Ectodermal cell (in vitro differentiated cells): ENCODE data around the gene ZNF462.

Experiments used
- H3K27ac ChIP-seq: 2 replicates; pipeline ENCODE4 v1.7.0; 2013; ENCODE audit warnings: mild to moderate bottlenecking, low read depth, low read length; ENCODE audit not compliant: insufficient read depth, poor library complexity, severe bottlenecking
- H3K27me3 ChIP-seq: 2 replicates; pipeline ENCODE4 v1.7.0; 2013; ENCODE audit warnings: mild to moderate bottlenecking, low read length; ENCODE audit not compliant: insufficient read depth, control insufficient read depth, poor library complexity, severe bottlenecking
- H3K36me3 ChIP-seq: one replicate; pipeline ENCODE4 v1.7.0; 2013; ENCODE audit warnings: low read length; ENCODE audit not compliant: control insufficient read depth, insufficient read depth
- H3K4me1 ChIP-seq: one replicate; pipeline ENCODE4 v1.7.0; 2013; ENCODE audit warnings: low read length; ENCODE audit not compliant: control insufficient read depth, insufficient read depth
- H3K4me3 ChIP-seq: 2 replicates; pipeline ENCODE4 v1.7.0; 2013; ENCODE audit warnings: low read depth, low read length, control low read depth; ENCODE audit not compliant: insufficient read depth
- H3K9me3 ChIP-seq: 2 replicates; pipeline ENCODE4 v1.7.0; 2013; ENCODE audit warnings: mild to moderate bottlenecking, low read length, moderate library complexity; ENCODE audit not compliant: control insufficient read depth
- WGBS, 2 experiments: methylation state at CpG; one replicate each; pipeline ENCODE4 v1.1.7; 2013; ENCODE audit warnings: missing lambda C conversion rate in 2 of 2; 5-methylcytosine and 5-hydroxymethylcytosine counted together

ZNF462 gene

GRCh38 chr9:107043886-107044285, 180.9 kb downstream of the ZNF462 start:
- 78 to 81% methylated on average over 5 of the region's 5 CpGs for WGBS, 2 experiments
- Histone ChIP-seq H3K27ac (no peak overlapping the region), H3K27me3 (no peaks in the 10 kb centered on the region), H3K36me3 (no peaks in the 10 kb centered on the region), H3K4me3 (no peak overlapping the region), H3K9me3 (no peaks in the 10 kb centered on the region), H3K4me1 (peaks cover 13% of the 10 kb centered on the region)

GRCh38 chr9:107044872-107045271, 181.9 kb downstream of the ZNF462 start:
- no peaks in the 10 kb centered on the region for H3K9me3 ChIP-seq
- H3K36me3 ChIP-seq: no peaks in the 10 kb centered on the region
- peaks cover 9% of the 10 kb centered on the region for H3K4me1 ChIP-seq
- WGBS, 2 experiments: 89 to 95% methylated on average over 4 of the region's 4 CpGs
- no peak overlapping the region for H3K27ac ChIP-seq
- no peaks in the 10 kb centered on the region for H3K27me3 ChIP-seq
- H3K4me3 ChIP-seq: no peak overlapping the region

- 100% methylated on average over 1 of the region's 1 CpG for whole genome bisulfite sequencing, 2 experiments
- H3K27ac ChIP-seq: no peak overlapping the region
- H3K27me3 ChIP-seq: no peaks in the 10 kb centered on the region
- H3K36me3 ChIP-seq: no peaks in the 10 kb centered on the region
- H3K4me1 ChIP-seq: peaks cover 9% of the 10 kb centered on the region
- no peak overlapping the region for H3K4me3 ChIP-seq
- no peaks in the 10 kb centered on the region for H3K9me3 ChIP-seq
These were observed 183.7 kb downstream of the ZNF462 start for GRCh38 chr9:107046692-107047091.

- Histone ChIP-seq H3K4me1 (peaks cover 9% of the 10 kb centered on the region), H3K27me3 (no peaks in the 10 kb centered on the region), H3K36me3 (no peaks in the 10 kb centered on the region), H3K9me3 (no peaks in the 10 kb centered on the region), H3K4me3 (no peak overlapping the region), H3K27ac (no peak overlapping the region)
- WGBS, 2 experiments: 84 to 86% methylated on average over 11 to 13 of the region's 13 CpGs
These were observed 186.3 kb downstream of the ZNF462 start for GRCh38 chr9:107049046-107049802.

DNA sequence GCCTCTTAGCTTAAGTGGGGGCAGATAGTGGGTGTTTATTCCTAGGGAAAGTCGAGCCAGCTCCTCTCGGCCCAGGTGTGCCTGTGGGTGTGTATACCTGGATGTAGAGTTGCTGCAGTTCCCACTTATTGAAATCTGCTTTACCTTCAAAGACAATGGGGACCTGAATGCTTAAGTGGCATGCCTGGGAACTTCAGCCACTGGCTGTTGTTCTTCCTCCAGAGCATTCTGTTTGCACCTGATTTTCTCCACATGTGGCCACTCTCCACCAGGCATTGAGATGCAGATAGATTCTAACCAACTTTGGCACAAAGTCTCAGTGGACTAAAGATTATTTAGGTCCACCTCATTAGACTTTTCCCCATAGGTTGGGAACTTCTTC, 186.8 kb downstream of the ZNF462 start:
- 55 to 62% methylated on average over 2 of the region's 2 CpGs for WGBS, 2 experiments
- no peak overlapping the region for H3K27ac ChIP-seq

GRCh38 chr9:107051392-107051791, 188.4 kb downstream of the ZNF462 start:
- no peaks in the 10 kb centered on the region for H3K27me3 ChIP-seq

More for the DNA sequence above, 186.8 kb downstream of the ZNF462 start:
- H3K36me3 ChIP-seq: no peaks in the 10 kb centered on the region
- H3K27me3 ChIP-seq: no peaks in the 10 kb centered on the region
- no peak overlapping the region for H3K4me3 ChIP-seq
- no peaks in the 10 kb centered on the region for H3K9me3 ChIP-seq
- peaks cover 9% of the 10 kb centered on the region for H3K4me1 ChIP-seq

GRCh38 chr9:107054146-107054545, 191.2 kb downstream of the ZNF462 start:
- 82 to 95% methylated on average over 2 of the region's 2 CpGs for WGBS, 2 experiments
- Histone ChIP-seq H3K4me1 (no peaks in the 10 kb centered on the region), H3K9me3 (no peaks in the 10 kb centered on the region), H3K27me3 (no peaks in the 10 kb centered on the region), H3K27ac (no peak overlapping the region), H3K36me3 (no peaks in the 10 kb centered on the region), H3K4me3 (no peak overlapping the region)

More at GRCh38 chr9:107051392-107051791, 188.4 kb downstream of the ZNF462 start:
- H3K36me3 ChIP-seq: no peaks in the 10 kb centered on the region
- H3K27ac ChIP-seq: no peak overlapping the region
- peaks cover 9% of the 10 kb centered on the region for H3K4me1 ChIP-seq
- 82 to 86% methylated on average over 1 of the region's 1 CpG for WGBS, 2 experiments
- no peak overlapping the region for H3K4me3 ChIP-seq
- H3K9me3 ChIP-seq: no peaks in the 10 kb centered on the region

DNA sequence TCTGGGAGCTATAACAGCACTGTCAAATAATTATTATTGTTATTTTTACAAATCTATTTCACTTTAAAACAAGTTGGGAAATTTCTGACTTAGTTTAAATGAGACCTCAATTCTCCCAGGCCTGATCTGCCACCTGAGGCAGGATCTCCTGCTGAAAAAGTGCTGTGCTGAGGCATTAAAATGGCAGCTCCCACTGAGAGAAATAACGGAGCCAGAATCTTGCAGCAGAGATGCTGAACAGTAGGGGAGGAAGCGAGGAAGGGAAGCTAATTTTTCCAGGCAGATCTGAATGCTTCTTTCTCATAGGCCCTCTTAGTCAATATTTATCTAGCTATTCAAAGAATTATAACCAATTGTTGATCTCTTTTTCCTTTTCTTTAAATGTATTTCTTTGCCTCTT, 196.3 kb downstream of the ZNF462 start:
- Histone ChIP-seq H3K27me3 (no peaks in the 10 kb centered on the region), H3K9me3 (no peaks in the 10 kb centered on the region), H3K36me3 (no peaks in the 10 kb centered on the region), H3K4me1 (peaks cover 10% of the 10 kb centered on the region), H3K4me3 (no peak overlapping the region), H3K27ac (no peak overlapping the region)
- WGBS, 2 experiments: 0 to 11% methylated on average over 2 of the region's 2 CpGs

DNA sequence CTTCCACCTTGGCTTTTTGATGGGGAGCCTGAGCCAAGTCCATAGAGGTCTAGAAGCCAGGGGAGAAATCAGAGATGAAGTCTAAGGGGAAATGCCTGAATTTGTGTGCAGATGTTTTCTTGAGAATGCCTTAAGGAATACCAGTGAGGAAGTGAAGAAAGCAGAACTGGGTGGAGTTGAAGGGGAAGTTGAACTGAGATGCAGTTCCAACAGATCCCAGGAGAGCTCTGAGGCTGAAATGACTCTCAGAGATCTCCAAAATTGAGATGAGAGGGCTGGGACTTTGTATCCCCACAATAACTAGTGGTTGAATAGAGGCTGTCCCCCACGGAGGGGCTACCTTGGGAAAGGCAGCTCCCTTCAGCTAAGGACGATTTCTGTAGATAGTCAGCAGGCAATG, 197.1 kb downstream of the ZNF462 start:
- Histone ChIP-seq H3K4me1 (peaks cover 10% of the 10 kb centered on the region), H3K9me3 (no peaks in the 10 kb centered on the region), H3K27me3 (no peaks in the 10 kb centered on the region), H3K27ac (no peak overlapping the region), H3K4me3 (no peak overlapping the region), H3K36me3 (no peaks in the 10 kb centered on the region)
- WGBS, 2 experiments: 42 to 86% methylated on average over 1 to 2 of the region's 2 CpGs
